HG03571 (cell line): ENCODE measurements around the gene RBBP4.
A peak's percentile ranks its signal among the peaks of the same experiment; 100 is the strongest.
"Not testable (repeated sequence)": the region's sequence is repeated elsewhere in the genome, so short reads cannot be mapped to it uniquely, and the experiment has no call there.

ENCODE experiments used
- ATAC-seq: cut with Tn5 transposase; IDR thresholded peaks from one replicate; pipeline ENCODE4 v1.9.1; 2021; ENCODE audit not compliant: unreplicated experiment

RBBP4 gene

GRCh38 chr1:32650752-32651460 is at the start of gene RBBP4:
RBBP4 (plus strand) TSS chr1:32651208; CDS start chr1:32651307, 99 bp downstream.
- ATAC-seq = peak; percentile 68

- no peak for ATAC-seq
Measured at GRCh38 chr1:32605711-32606424, 45.1 kb upstream of the RBBP4 start.

- no peak for ATAC-seq
Measured at GRCh38 chr1:32606565-32607371, 44.2 kb upstream of the RBBP4 start.

GRCh38 chr1:32609180-32609579 is 41.8 kb upstream of the RBBP4 start:
- ATAC-seq = no peak

GRCh38 chr1:32611859-32612188 is 39.2 kb upstream of the RBBP4 start:
- no peak for ATAC-seq

GRCh38 chr1:32612189-32612881 is 38.7 kb upstream of the RBBP4 start:
- ATAC-seq = no peak

- ATAC-seq = no peak
Measured at GRCh38 chr1:32613472-32613871, 37.5 kb upstream of the RBBP4 start.

- ATAC-seq = no peak
Measured at GRCh38 chr1:32618673-32619221, 32.3 kb upstream of the RBBP4 start.

- peak; percentile 75 for ATAC-seq
Measured at GRCh38 chr1:32619701-32620485, 31.1 kb upstream of the RBBP4 start.

- ATAC-seq = no peak
Measured at GRCh38 chr1:32622205-32622604, 28.8 kb upstream of the RBBP4 start.

GRCh38 chr1:32622806-32623681 is 28.0 kb upstream of the RBBP4 start:
- no peak for ATAC-seq

- ATAC-seq = no peak
Measured at GRCh38 chr1:32623775-32624174, 27.2 kb upstream of the RBBP4 start.

- no peak for ATAC-seq
Measured at GRCh38 chr1:32626176-32626575, 24.8 kb upstream of the RBBP4 start.

- ATAC-seq = peak; percentile 61
Measured at GRCh38 chr1:32627596-32628162, 23.3 kb upstream of the RBBP4 start.

- not testable (repeated sequence) for ATAC-seq
Measured at GRCh38 chr1:32630173-32630572, 20.8 kb upstream of the RBBP4 start.

- ATAC-seq = no peak
Measured at GRCh38 chr1:32632829-32633228, 18.2 kb upstream of the RBBP4 start.

GRCh38 chr1:32635508-32636277 is 15.3 kb upstream of the RBBP4 start:
- no peak for ATAC-seq
